Activated naive CD4-positive, alpha-beta T cell (primary cell): Measurements from ENCODE around the gene UNC45A.
"Not testable (repeated sequence)": the region's sequence is repeated elsewhere in the genome, so short reads cannot be mapped to it uniquely, and the experiment has no call there.

Experiments used
- DNase-seq, 4 experiments: peaks; one replicate each; lab custom pipeline; 2025; lab: John Stamatoyannopoulos, UW

The UNC45A gene

DNA sequence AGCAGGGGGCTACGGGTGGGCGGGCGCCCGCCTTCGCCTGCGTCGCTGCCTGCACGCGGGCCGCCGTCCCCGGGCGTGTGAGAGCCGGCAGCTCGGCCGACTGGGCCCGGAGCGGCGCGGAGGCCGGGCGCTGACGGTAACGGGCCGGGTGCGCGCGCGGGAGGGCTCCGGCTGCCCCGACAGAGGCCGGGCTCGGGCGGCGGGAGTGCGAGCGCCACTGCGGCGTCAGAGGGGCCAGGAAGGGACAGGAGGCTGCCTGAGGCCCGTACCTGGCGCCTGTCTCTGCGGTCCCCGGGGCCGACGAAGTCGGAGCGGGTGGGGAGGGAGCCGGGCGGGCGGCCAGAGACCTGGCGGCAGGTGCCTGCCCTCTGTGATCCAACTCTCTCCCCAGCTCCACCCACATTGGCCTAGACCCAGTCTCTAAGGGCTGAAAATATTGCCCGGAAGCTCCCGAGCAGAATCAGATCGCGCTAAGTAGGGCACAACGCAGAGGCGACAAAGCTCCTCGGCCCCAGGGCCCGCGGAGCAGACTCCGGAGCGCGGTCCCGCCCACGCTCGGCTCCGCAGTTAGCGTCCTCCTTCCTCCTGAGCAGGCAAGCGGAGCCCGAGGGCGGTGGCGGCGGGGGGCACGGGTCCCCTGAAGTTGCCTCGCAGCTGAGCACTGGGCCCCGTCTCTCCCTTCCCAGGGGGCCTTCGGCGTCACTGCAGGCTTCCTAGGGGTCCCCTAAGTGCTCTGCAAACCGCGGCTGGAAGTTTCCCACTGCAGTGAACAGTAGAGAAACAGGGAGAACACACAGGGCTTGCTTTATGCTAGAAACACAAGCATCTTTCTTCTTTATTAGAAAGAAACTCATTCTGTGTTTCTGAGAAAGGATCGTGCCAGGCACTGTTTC is 32.0 kb upstream of the UNC45A start, which contains the start of gene MAN2A2:
MAN2A2 (plus strand) TSS at position 463 of the 893 bp plus-strand sequence. CDS start 906 bp downstream, outside the sequence.
- DNase-seq = peak; percentile 37 to 63 (median 44)

DNA sequence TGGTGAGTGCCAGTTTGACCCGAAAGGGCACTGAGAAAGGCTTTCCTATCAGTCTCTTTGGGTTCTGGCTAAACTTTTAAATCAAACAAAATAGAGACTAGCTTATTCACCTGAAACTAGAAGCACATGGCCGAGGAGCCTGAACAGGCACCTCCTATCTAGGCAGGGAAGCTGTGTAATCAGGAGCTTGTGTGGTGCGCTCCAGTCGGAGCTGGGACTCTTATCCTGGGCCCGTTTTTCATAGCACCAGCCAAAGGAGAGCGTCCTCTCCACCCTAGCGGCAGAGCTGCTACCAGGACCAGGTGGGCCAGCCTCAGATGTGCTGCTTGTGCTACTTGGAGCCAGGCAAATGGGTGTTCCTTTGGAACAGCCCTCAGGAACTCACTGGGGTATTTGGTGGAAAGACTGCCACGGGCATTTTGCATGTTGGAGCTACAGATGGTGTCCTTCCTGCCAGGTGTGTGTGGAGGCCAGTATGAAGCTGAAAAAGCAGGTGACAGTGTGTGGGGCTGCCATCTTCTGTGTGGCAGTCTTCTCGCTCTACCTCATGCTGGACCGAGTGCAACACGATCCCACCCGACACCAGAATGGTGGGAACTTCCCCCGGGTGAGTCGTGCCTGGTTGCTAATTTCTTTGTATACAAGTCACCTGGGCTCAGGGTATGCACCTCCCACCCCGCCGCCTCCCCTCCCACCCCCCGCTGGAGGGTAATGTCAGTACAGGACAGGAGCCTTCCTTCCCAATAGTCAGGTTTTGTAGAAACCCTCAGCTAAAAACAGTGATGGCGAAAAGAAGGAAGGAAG is 31.1 kb upstream of the UNC45A start:
- no peak for DNase-seq

DNA sequence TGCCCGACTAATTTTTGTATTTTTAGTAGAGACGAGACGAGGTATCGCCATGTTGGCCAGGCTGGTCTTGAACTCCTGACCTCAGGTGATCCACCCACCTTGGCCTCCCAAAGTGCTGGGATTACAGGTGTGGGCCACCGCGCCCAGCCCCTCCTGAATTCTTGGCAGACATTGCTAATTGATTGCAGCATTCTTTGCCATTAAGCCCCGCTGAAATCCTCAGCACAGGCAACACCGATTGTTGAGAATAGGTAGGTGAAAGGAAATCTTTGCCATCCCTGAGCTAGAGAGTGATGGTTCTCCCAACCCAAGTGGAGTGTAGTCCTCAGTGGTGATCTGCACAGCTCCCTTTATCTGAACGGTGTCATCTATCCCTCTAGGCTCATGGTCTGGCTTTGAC is 30.3 kb upstream of the UNC45A start:
- no peak for DNase-seq

GRCh38 chr15:90905306-90906180 is 29.5 kb upstream of the UNC45A start:
- DNase-seq = no peak

DNA sequence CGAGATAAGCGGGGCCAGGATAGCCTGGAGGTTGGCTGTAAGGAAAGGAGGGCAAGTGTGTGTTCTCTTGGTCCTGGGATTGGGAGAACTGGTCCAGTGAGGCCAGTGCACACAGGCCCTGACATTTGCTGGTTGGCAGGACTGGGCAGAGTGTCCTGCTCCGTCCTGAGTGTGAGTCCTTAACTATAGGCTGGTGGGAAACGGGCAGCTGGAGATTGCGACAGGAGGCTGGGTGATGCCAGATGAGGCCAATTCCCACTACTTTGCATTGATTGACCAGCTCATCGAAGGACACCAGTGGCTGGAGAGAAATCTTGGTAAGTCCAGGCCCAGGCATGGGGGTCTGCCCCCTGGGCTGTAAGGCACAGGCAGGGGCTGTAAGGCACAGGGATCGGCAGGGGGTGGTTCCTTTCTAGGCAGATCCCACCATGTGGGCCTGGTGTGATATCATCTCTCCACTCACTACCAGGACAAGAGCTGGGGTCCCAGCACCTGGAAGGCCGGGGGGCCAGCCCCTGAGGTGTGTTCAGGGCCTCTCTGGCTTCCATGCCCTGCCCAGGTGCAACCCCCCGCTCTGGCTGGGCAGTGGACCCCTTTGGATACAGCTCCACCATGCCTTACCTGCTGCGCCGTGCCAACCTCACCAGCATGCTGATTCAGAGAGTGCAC is 28.8 kb upstream of the UNC45A start:
- no peak for DNase-seq

DNA sequence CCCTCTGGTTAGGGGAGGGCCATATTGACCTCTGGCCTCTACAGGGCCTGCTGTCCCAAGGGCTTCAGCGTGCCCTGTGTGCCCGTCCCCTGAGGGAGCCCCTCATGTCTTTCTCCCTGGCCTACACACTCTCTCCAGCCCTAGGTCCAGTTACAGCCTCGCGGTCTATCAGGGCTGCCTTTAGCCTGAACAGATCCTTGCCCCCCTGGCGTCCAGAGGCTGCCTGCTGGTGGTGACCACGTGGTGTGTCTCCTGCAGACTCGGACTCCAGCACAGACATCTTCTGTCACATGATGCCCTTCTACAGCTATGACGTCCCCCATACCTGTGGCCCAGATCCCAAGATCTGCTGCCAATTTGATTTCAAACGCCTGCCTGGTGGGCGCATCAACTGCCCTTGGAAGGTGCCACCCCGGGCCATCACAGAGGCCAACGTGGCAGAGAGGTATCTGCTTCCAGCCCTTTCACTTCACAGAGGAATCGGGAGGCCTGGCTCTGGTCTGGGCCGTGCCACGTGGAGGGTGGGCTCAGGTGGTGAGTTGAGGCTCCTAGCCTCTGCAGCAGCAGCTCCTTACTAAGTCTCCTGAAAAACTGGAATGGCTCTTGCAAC is 27.9 kb upstream of the UNC45A start:
- no peak for DNase-seq

GRCh38 chr15:90907838-90908507 is 27.1 kb upstream of the UNC45A start:
- DNase-seq = no peak

DNA sequence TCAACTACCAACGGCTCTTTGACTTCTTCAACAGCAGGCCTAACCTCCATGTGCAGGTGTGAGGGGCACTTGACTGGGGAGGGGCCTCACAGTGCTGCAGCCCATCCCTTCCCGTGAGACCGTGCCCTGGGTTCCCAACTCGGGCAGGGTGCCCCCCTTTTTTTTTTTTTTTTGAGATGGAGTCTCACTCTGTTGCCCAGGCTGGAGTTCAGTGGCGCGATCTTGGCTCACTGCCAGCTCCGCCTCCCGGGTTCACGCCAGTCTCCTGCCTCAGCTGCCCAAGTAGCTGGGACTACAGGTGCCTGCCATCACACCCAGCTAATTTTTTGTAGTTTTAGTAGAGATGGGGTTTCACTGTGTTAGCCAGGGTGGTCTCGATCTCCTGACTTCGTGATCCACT is 25.6 kb upstream of the UNC45A start:
- DNase-seq = not testable (repeated sequence)

- DNase-seq = no peak
Measured at GRCh38 chr15:90909976-90910375, 25.1 kb upstream of the UNC45A start.

DNA sequence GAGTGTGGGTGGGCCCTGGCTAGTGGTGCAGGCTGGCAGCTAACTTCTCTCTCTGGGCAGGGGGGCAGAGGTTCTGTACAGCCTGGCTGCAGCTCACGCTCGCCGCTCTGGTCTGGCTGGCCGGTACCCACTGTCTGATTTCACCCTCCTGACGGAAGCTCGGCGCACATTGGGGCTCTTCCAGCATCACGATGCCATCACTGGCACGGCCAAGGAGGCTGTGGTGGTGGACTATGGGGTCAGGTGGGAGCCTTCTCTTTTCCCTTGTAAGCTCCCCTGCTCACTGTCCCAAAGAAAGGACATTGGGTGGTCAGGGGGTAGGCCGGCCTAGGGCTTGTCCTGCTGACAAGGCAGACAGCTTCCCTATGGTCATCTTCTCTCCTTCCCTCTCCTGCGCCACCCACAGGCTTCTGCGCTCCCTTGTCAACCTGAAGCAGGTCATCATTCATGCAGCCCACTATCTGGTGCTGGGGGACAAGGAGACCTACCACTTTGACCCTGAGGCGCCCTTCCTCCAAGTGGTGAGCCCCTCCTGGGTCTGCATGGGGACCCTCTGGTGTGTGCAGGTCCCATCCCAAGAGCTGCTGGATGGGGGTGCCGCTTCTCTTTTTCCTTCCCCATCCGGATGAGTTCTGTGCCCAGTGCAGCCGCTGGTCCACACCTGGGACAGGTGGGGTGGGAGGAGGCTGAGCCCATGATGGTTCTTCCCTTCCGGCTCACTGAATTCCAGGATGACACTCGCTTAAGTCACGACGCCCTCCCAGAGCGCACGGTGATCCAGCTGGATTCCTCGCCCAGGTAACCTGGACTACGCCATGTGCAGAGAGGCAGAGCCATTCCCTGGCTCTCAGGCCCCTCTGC is 24.4 kb upstream of the UNC45A start:
- DNase-seq = no peak

GRCh38 chr15:90911302-90911623 is 23.8 kb upstream of the UNC45A start:
- DNase-seq = no peak

GRCh38 chr15:90911906-90912769 is 22.9 kb upstream of the UNC45A start:
- DNase-seq = no peak

DNA sequence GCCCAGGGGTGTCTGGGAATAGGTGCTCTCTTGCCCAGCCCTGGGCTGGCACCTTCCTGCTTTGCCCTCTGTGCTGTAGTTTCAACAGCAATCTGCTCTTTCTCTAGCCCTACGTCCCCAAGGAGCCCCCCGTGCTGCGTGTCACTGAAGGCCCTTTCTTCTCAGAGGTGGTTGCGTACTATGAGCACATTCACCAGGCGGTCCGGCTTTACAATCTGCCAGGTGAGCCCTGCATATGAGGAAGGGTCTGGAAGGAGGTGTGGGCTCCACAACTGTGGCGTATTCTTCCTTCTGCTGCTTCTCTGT is 22.4 kb upstream of the UNC45A start:
- DNase-seq = no peak

DNA sequence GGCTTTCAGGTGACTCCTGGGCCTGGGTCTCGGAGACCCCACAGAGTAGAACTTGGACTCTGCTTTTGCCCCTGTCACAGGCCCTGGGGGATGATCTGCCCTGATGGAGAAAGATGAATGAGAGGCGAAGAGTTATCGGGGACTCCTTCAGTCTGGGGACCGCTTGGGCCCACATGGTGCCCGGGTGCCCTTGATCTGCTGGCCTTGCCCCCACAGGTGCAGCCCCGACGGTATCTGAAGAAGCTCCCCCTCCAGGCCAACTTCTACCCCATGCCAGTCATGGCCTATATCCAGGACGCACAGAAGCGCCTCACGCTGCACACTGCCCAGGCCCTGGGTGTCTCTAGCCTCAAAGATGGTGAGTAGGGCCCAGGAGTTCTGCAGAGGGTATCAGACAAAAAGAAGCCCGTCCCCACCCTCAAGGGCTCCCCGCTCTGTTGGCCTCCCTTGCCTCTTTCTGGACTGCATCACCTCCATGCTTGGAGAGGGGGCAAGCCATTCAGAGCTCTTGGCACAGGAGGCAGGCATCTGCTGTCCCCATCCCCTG is 21.6 kb upstream of the UNC45A start:
- DNase-seq = no peak

- no peak for DNase-seq
Measured at GRCh38 chr15:90914305-90915080, 20.6 kb upstream of the UNC45A start.

GRCh38 chr15:90915216-90915807 is 19.8 kb upstream of the UNC45A start:
- DNase-seq = no peak

- no peak for DNase-seq
Measured at GRCh38 chr15:90915808-90916440, 19.2 kb upstream of the UNC45A start.
